HFF-Myc (cell line): ENCODE measurements around the gene TOMM5.
A peak's percentile ranks its signal among the peaks of the same experiment; 100 is the strongest.

ENCODE experiments used
- DNase-seq: peaks from one replicate; pipeline ENCODE4 v3.0.0-alpha.2; 2011; ENCODE audit warnings: low read depth; ENCODE audit errors: extremely low read depth
- H3K4me3 ChIP-seq: replicated peaks from 2 replicates; pipeline ENCODE4 v1.5.1; 2011; ENCODE audit warnings: low read depth, mild to moderate bottlenecking, control low read depth, low read length
- CTCF ChIP-seq: IDR thresholded peaks from 2 replicates; pipeline ENCODE4 v1.5.1; 2012; ENCODE audit warnings: mild to moderate bottlenecking, low read depth, low read length, control low read depth; ENCODE audit errors: missing control alignments

Gene TOMM5

GRCh38 chr9:37596504-37596903 lies 4.1 kb upstream of the TOMM5 start:
- no peak for TF ChIP-seq CTCF
- no peak overlapping the region for H3K4me3 ChIP-seq
- DNase-seq = no peak

- DNase-seq = no peak
- no peak for TF ChIP-seq CTCF
- no peak overlapping the region for H3K4me3 ChIP-seq
These were observed 1.6 kb upstream of the TOMM5 start for GRCh38 chr9:37593883-37594448.

- no peak for TF ChIP-seq CTCF
- no peak overlapping the region for H3K4me3 ChIP-seq
- DNase-seq = no peak
These were observed 4.9 kb downstream of the TOMM5 start for GRCh38 chr9:37587521-37587920.

- no peak overlapping the region for H3K4me3 ChIP-seq
- no peak for TF ChIP-seq CTCF
- no peak for DNase-seq
These were observed 8.8 kb downstream of the TOMM5 start for GRCh38 chr9:37583522-37584121.

- DNase-seq = no peak
- peak; percentile 54 for TF ChIP-seq CTCF
- no peak overlapping the region for H3K4me3 ChIP-seq
These were observed 9.7 kb downstream of the TOMM5 start for GRCh38 chr9:37582548-37583157.

GRCh38 chr9:37575921-37576721 lies 16.3 kb downstream of the TOMM5 start, which contains the start of gene FBXO10:
TSS of gene FBXO10 (minus strand) at chr9:37576380. CDS start at chr9:37541768, 34,612 bp downstream.
- H3K4me3 ChIP-seq = peak within 1 kb of the TSS; percentile 60
- no peak for DNase-seq
- no peak for TF ChIP-seq CTCF
